HFFc6 (cell line): ENCODE measurements around the gene CORIN. TPM values are rescaled to one million over a fixed set of nuclear protein-coding genes. Genes with fewer than 3 reads are reported as not detected.

Experiments
- DNase-seq: peaks from one replicate; pipeline ENCODE4 v3.0.0-alpha.2; 2018
- H3K27ac Mint-ChIP-seq: 2 replicates; pipeline ENCODE4 v1.8.0; 2020; ENCODE audit warnings: mild to moderate bottlenecking, mixed read lengths
- H3K27me3 Mint-ChIP-seq: 2 replicates; pipeline ENCODE4 v1.8.0; 2021; ENCODE audit warnings: mild to moderate bottlenecking, moderate library complexity, mixed read lengths; ENCODE audit not compliant: insufficient read depth
- H3K36me3 Mint-ChIP-seq: 2 replicates; pipeline ENCODE4 v1.8.0; 2021; ENCODE audit warnings: low read depth, mixed read lengths
- H3K4me1 Mint-ChIP-seq: 2 replicates; pipeline ENCODE4 v1.8.0; 2020; ENCODE audit warnings: low read depth, mixed read lengths
- H3K4me3 Mint-ChIP-seq: 2 replicates; pipeline ENCODE4 v1.8.0; 2020; ENCODE audit warnings: mild to moderate bottlenecking, moderate library complexity, mixed read lengths
- H3K9me3 Mint-ChIP-seq: 2 replicates; pipeline ENCODE4 v1.8.0; 2020; ENCODE audit warnings: mild to moderate bottlenecking, mixed read lengths
- CTCF ChIP-seq: fragments of 200-600 bp; sonication (generic); IDR thresholded peaks from 2 replicates; pipeline ENCODE4 v1.5.0; 2021; ENCODE audit warnings: antibody characterized with exemption, mild to moderate bottlenecking
- total RNA-seq, 6 experiments: library from RNA; stranded (reverse); fragmentation: NEBNext Ultra II Directional; extraction: Animal tissue kit (Norgen Biotek cat#: 25700); gene quantifications; 2 replicates in 1 of 6; 3 replicates in 5 of 6; pipeline ENCODE4 v1.2.3, GENCODE V29; 2021

Gene CORIN
- total RNA-seq, 6 experiments from 2014 or later: 0.07 to 1.0 (median 0.31) TPM

GRCh38 chr4:47737326-47737725 lies 100.5 kb downstream of the CORIN start:
- DNase-seq: no peak
- H3K36me3 Mint-ChIP-seq: no peaks in the 10 kb centered on the region
- H3K9me3 Mint-ChIP-seq: peaks cover 8% of the 10 kb centered on the region; the same call in 1 of the 2 replicates
- H3K27ac Mint-ChIP-seq: no peak overlapping the region
- no peak for TF ChIP-seq CTCF
- no peak overlapping the region for H3K4me3 Mint-ChIP-seq
- H3K27me3 Mint-ChIP-seq: peaks cover 13% of the 10 kb centered on the region
- no peaks in the 10 kb centered on the region for H3K4me1 Mint-ChIP-seq

- no peak for TF ChIP-seq CTCF
- no peak overlapping the region for H3K4me3 Mint-ChIP-seq
- peaks cover 14% of the 10 kb centered on the region for H3K27me3 Mint-ChIP-seq
- H3K36me3 Mint-ChIP-seq: no peaks in the 10 kb centered on the region
- peaks cover 8% of the 10 kb centered on the region; the same call in 1 of the 2 replicates for H3K9me3 Mint-ChIP-seq
- no peak overlapping the region for H3K27ac Mint-ChIP-seq
- H3K4me1 Mint-ChIP-seq: no peaks in the 10 kb centered on the region
- no peak for DNase-seq
These were observed 101.3 kb downstream of the CORIN start for GRCh38 chr4:47736555-47736954.

- Mint-ChIP-seq H3K27me3 (peaks cover 14% of the 10 kb centered on the region), H3K36me3 (no peaks in the 10 kb centered on the region), H3K27ac (no peak overlapping the region), H3K4me3 (no peak overlapping the region), H3K9me3 (peaks cover 8% of the 10 kb centered on the region; the same call in 1 of the 2 replicates), H3K4me1 (no peaks in the 10 kb centered on the region)
- TF ChIP-seq CTCF: no peak
- no peak for DNase-seq
These were observed 101.7 kb downstream of the CORIN start for GRCh38 chr4:47736146-47736545.

GRCh38 chr4:47733302-47734175 lies 104.3 kb downstream of the CORIN start:
- H3K27me3 Mint-ChIP-seq: peaks cover 17% of the 10 kb centered on the region; the same call in 1 of the 2 replicates
- H3K4me1 Mint-ChIP-seq: no peaks in the 10 kb centered on the region
- no peak overlapping the region for H3K4me3 Mint-ChIP-seq
- no peak for TF ChIP-seq CTCF
- no peak overlapping the region for H3K27ac Mint-ChIP-seq
- H3K36me3 Mint-ChIP-seq: no peaks in the 10 kb centered on the region
- no peaks in the 10 kb centered on the region for H3K9me3 Mint-ChIP-seq
- no peak for DNase-seq

- no peak for TF ChIP-seq CTCF
- H3K27ac Mint-ChIP-seq: no peak overlapping the region
- DNase-seq: no peak
- peaks cover 9% of the 10 kb centered on the region; the same call in 1 of the 2 replicates for H3K27me3 Mint-ChIP-seq
- H3K9me3 Mint-ChIP-seq: no peaks in the 10 kb centered on the region
- H3K36me3 Mint-ChIP-seq: no peaks in the 10 kb centered on the region
- H3K4me1 Mint-ChIP-seq: no peaks in the 10 kb centered on the region
- no peak overlapping the region for H3K4me3 Mint-ChIP-seq
These were observed 106.7 kb downstream of the CORIN start for GRCh38 chr4:47731182-47731581.
